BLaER1 treated with 17β-estradiol and CSF1 and Interleukin-3, amounts not matched to agents 10 nM and 100 nM (cell line): Measurements from ENCODE around the gene ERFL.

Source experiments
- H3K27ac ChIP-seq, 11 experiments: shearing (Covaris generic); formaldehyde crosslinking; 2 replicates each; pipeline ENCODE4 v1.8.1; 2022
- H3K27me3 ChIP-seq, 11 experiments: shearing (Covaris generic); formaldehyde crosslinking; 2 replicates each; pipeline ENCODE4 v1.8.1; 2022
- H3K36me3 ChIP-seq, 11 experiments: shearing (Covaris generic); formaldehyde crosslinking; 2 replicates each; pipeline ENCODE4 v1.8.1; 2022
- H3K4me1 ChIP-seq, 10 experiments: shearing (Covaris generic); formaldehyde crosslinking; 2 replicates each; pipeline ENCODE4 v1.8.1; 2022
- H3K4me2 ChIP-seq, 11 experiments: shearing (Covaris generic); formaldehyde crosslinking; 2 replicates each; pipeline ENCODE4 v1.8.1; 2022
- H3K4me3 ChIP-seq, 10 experiments: shearing (Covaris generic); formaldehyde crosslinking; 2 replicates each; pipeline ENCODE4 v1.8.1; 2022
- H3K9ac ChIP-seq, 11 experiments: shearing (Covaris generic); formaldehyde crosslinking; 2 replicates each; pipeline ENCODE4 v1.8.1; 2022
- H3K9me3 ChIP-seq, 11 experiments: shearing (Covaris generic); formaldehyde crosslinking; replicated peaks in 1 of 11; 2 replicates each; pipeline ENCODE4 v1.8.1; 2022
- H4K20me1 ChIP-seq, 11 experiments: shearing (Covaris generic); formaldehyde crosslinking; 2 replicates each; pipeline ENCODE4 v1.8.1; 2022
- Cebpa-rat ChIP-seq, 11 experiments: shearing (Covaris generic); IDR thresholded peaks; 2 replicates each; pipeline ENCODE4 v1.8.1; 2022

The ERFL gene

DNA sequence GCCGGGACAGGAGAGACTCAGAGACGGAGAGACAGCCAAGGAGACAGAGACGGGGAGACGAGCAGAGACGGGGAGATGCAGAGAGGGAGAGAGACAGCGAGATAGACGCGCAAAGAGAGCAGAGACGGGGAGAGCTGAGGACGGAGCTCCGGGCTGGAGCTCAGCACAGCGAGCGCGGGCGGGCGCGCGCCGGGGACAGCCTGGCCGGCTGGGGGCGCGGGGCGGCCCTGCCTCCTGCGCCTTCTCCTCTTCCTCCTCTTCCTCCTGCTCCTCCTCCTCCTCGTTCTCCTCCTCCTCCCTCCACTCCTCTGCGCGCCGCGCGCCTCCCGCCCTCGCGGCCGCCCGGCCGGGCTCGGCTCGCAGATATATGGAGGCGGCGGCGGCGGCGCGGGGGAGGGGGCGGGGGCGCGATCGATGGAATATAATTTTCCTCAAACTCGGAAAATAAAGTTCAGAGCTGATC is at the start of gene ERFL:
Gene ERFL (minus strand): TSS at position 229 of the 463 bp plus-strand sequence. CDS start 15,530 bp downstream, outside the sequence.
- TF ChIP-seq Cebpa-rat (IDR thresholded peaks at IDR 0.05) = no peak
- peaks cover 68 to 82% (median 71%) of the 10 kb centered on the region in 11 experiments for H3K27me3 ChIP-seq
- peak within 1 kb of the TSS; percentile 56 to 73 (median 69); a peak in 20 of 22 replicates for H3K9ac ChIP-seq
- H3K4me2 ChIP-seq = peak within 1 kb of the TSS; percentile 83 to 99 (median 97)
- H3K4me3 ChIP-seq = peak within 1 kb of the TSS; percentile 54 to 75 (median 64)
- H3K9me3 ChIP-seq = no peaks in the 10 kb centered on the region
- H3K4me1 ChIP-seq = peaks cover 26 to 54% (median 43%) of the 10 kb centered on the region in 10 experiments
- no peaks in the 10 kb centered on the region for H3K36me3 ChIP-seq
- peaks cover 0 to 24% (median 5%) of the 10 kb centered on the region in 11 experiments; a peak in 10 of 22 replicates for H4K20me1 ChIP-seq
- no peak within 1 kb of the TSS for H3K27ac ChIP-seq

DNA sequence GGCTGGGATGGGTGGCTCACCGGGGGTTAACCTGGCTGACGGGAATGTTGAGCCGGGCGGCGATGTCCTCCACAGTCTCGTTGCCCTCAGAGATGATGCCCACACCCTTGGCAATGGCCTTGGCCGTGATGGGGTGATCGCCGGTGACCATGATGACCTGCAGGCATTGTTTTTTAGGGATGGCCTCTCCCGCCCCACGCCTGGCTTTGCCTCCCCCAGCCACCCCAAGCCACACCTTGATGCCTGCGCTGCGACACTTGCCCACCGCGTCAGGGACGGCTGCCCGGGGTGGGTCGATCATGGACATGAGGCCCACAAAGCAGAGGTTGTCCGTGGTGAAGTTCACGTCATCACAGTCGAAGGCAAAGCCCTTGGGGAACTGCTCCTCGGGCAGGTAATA is 49.7 kb upstream of the ERFL start:
- no peak for TF ChIP-seq Cebpa-rat (IDR thresholded peaks at IDR 0.05)
- H3K4me2 ChIP-seq = no peak overlapping the region
- no peak overlapping the region for H3K4me3 ChIP-seq
- H3K27ac ChIP-seq = no peak overlapping the region
- H3K9ac ChIP-seq = no peak overlapping the region
- H4K20me1 ChIP-seq = peaks cover 0 to 7% (median 0%) of the 10 kb centered on the region in 11 experiments; a peak in 6 of 22 replicates
- H3K9me3 ChIP-seq = no peaks in the 10 kb centered on the region
- H3K27me3 ChIP-seq = no peaks in the 10 kb centered on the region
- H3K36me3 ChIP-seq = peaks cover 0 to 98% (median 96%) of the 10 kb centered on the region in 11 experiments; a peak in 16 of 22 replicates
- H3K4me1 ChIP-seq = peaks cover 0 to 8% (median 0%) of the 10 kb centered on the region in 10 experiments; a peak in 2 of 20 replicates

DNA sequence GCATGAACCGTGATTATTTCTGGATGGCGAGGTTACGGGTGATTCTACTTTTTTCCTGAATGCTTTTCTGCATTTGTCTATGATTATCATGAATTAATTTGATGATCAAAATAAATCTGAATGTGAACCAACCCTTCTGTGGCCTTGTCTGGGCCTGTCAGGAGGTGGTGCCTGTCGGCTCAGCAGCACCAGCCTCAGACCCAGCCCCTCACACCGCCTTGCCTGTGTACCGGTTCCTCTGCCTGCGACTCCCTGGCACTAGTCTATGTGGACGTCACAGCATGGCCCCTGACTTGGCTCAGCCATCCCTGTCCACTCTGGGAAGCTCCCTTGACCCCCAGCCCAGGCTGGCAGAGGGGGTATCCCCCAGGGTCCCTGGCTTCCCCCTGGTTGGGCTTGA is 46.4 kb upstream of the ERFL start:
- no peak for TF ChIP-seq Cebpa-rat (IDR thresholded peaks at IDR 0.05)
- Histone ChIP-seq H4K20me1 (peaks cover 0 to 4% (median 0%) of the 10 kb centered on the region in 11 experiments; a peak in 5 of 22 replicates), H3K36me3 (peaks cover 0 to 97% (median 93%) of the 10 kb centered on the region in 11 experiments; a peak in 16 of 22 replicates), H3K4me3 (no peak overlapping the region), H3K4me2 (no peak overlapping the region), H3K27ac (no peak overlapping the region), H3K4me1 (peaks cover 0 to 8% (median 0%) of the 10 kb centered on the region in 10 experiments; a peak in 2 of 20 replicates), H3K9ac (no peak overlapping the region), H3K27me3 (no peaks in the 10 kb centered on the region), H3K9me3 (no peaks in the 10 kb centered on the region)

DNA sequence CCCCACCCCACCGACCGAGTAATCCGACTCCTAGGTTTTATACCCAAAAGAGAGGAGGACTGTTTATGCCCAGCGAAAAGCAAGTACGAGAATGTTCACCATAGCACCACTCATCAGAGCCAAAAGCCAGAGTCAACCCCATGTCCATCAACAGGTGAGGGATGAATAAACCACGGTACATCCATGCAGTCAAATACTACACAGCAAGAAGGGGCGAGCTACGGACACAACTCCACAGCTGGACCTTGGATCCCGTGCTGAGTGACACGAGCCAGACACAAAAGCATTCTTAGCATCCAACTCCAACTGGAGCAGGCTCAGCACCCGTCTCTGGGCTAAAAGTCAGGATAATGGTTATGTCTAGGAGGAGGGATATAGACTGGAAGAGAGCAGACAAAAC is 43.1 kb upstream of the ERFL start:
- Histone ChIP-seq H3K9ac (no peak overlapping the region), H4K20me1 (no peaks in the 10 kb centered on the region; a peak in 5 of 22 replicates), H3K4me2 (no peak overlapping the region), H3K4me3 (no peak overlapping the region), H3K27me3 (no peaks in the 10 kb centered on the region), H3K36me3 (peaks cover 0 to 96% (median 90%) of the 10 kb centered on the region in 11 experiments; a peak in 16 of 22 replicates), H3K9me3 (no peaks in the 10 kb centered on the region), H3K27ac (no peak overlapping the region), H3K4me1 (peaks cover 0 to 8% (median 0%) of the 10 kb centered on the region in 10 experiments; a peak in 2 of 20 replicates)
- no peak for TF ChIP-seq Cebpa-rat (IDR thresholded peaks at IDR 0.05)

DNA sequence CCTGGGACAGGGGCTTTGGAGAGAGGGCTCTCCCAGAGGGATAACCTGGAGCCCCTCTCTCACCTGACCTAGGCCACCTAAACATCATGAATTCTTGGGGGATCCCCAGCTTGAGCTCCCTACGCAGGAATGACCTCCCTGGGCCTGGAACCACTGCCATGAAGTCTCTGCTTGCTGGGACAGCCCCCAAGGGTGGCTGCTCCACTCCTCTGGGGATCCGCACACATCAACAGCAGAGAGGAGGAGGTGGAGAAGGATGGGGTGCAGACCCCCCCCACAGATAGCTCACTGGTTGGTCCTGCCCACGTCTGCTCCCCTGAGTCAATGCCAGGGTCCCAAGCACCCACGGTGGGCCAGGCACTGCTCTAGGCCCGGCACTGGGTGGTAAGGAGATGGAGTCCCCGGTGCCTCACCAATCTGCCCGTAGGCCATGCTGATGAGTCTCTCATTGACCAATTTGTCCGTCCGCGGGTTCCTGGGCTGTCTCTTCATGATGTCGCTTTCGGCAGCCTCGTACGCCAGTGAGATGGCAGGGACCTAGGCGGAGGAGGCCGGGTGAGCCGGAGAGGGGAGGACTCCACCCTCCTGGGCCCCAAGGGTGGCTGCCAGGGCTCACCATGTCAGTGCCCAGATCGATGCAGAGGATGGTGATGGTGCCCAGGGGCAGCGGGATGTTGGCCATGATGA is 41.7 kb upstream of the ERFL start:
- H3K9ac ChIP-seq = peak overlapping the region in 1 of 11 experiments; percentile 13; a peak in 1 of 22 replicates
- peaks cover 0 to 96% (median 88%) of the 10 kb centered on the region in 11 experiments; a peak in 16 of 22 replicates for H3K36me3 ChIP-seq
- no peak overlapping the region for H3K4me2 ChIP-seq
- no peaks in the 10 kb centered on the region; a peak in 4 of 22 replicates for H4K20me1 ChIP-seq
- H3K9me3 ChIP-seq = no peaks in the 10 kb centered on the region
- no peaks in the 10 kb centered on the region for H3K27me3 ChIP-seq
- H3K4me3 ChIP-seq = no peak overlapping the region
- no peak overlapping the region; a peak in 1 of 22 replicates for H3K27ac ChIP-seq
- peaks cover 0 to 8% (median 0%) of the 10 kb centered on the region in 10 experiments; a peak in 2 of 20 replicates for H3K4me1 ChIP-seq
- no peak for TF ChIP-seq Cebpa-rat (IDR thresholded peaks at IDR 0.05)

DNA sequence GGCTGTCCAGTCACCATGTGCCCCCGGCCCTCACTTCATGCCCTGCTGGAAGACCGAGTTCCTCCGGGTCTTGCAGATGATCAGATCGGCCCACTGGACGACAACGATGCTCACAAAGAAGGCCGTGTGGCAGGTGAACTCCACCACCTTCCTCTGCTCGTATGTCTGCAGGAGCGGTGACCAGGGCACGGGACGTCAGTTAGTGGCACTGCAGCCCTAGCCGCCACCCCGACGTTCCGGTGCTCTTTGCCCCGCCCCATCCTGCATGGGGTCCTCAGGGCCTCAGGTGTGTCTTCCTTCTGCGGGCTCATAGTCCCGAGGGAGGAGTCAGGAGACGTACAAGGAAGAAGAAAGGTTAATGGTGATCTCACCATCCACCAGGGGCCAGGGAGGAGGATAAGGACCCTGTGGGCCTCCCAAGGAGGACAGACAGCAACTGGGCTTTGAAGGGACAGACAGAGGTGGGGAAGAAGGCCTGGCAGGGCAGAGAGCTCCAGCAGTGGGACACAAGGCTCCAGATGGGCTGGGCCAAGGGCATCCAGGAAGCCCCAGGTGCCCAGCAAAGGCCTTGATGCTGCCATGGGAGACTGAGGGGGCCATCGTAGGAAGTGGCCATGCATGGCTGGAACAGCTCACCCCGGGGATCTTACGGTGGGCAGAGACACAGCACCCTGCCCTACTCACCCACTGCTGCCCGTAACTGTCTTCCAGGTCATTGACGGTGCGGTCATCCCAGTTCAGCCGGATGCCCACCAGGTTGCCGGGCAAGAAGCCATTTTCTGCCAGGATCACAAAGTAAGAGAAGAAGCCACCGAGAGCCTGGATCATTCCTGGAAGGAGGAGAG is 40.7 kb upstream of the ERFL start:
- Histone ChIP-seq H3K27ac (no peak overlapping the region; a peak in 1 of 22 replicates), H3K36me3 (peaks cover 0 to 87% (median 79%) of the 10 kb centered on the region in 11 experiments; a peak in 16 of 22 replicates), H3K9ac (peak overlapping the region in 4 of 11 experiments; percentile 5 to 18 (median 14); a peak in 2 of 22 replicates), H3K4me1 (peaks cover 0 to 8% (median 0%) of the 10 kb centered on the region in 10 experiments; a peak in 2 of 20 replicates), H3K9me3 (no peaks in the 10 kb centered on the region), H4K20me1 (no peaks in the 10 kb centered on the region; a peak in 1 of 22 replicates), H3K4me3 (no peak overlapping the region), H3K27me3 (no peaks in the 10 kb centered on the region), H3K4me2 (no peak overlapping the region)
- no peak for TF ChIP-seq Cebpa-rat (IDR thresholded peaks at IDR 0.05)

DNA sequence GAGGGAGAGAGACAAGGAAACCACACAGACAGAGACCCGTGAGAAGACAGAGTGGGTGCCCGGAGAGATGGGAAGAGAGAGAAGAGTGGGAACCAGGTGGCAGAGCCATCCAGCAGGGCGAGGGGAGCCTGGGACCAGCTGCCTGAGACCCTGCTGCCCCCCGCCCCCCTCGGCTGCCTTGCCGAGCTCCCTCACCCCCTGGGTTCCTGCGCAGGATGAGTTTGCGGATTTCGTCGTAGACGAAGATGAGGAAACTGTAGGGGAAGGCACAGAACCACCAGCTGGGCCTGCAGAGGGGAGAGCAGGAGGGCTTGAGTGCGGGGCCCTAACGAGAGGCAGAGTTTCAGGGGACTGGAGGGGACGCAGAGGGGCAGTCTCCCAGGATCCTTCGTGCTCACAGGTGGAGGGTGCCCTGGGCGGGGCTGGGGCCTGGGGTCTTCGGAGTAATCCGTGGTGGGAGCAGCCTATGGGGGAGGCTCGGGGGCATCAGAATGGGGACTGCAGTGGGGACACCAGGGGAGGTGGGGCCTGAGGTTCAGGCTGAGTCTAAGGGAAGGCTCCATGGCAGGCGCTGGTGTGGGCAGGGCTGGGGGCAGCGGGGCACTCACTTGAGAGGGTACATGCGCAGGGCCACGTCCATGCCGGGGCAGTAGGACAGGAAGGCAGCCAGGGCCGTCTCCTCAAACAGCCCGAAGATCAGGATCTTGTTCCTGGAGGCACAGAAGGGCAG is 39.0 kb upstream of the ERFL start:
- no peak for TF ChIP-seq Cebpa-rat (IDR thresholded peaks at IDR 0.05)
- peaks cover 0 to 73% (median 65%) of the 10 kb centered on the region in 11 experiments; a peak in 16 of 22 replicates for H3K36me3 ChIP-seq
- no peaks in the 10 kb centered on the region; a peak in 1 of 22 replicates for H4K20me1 ChIP-seq
- no peak overlapping the region for H3K4me2 ChIP-seq
- H3K4me3 ChIP-seq = no peak overlapping the region
- peaks cover 0 to 10% (median 0%) of the 10 kb centered on the region in 10 experiments; a peak in 2 of 20 replicates for H3K4me1 ChIP-seq
- no peaks in the 10 kb centered on the region for H3K27me3 ChIP-seq
- 0 out of 22 replicates have a peak overlapping the region, but pooled peaks of 1 of the 11 experiments have one; percentile 44 for H3K9ac ChIP-seq
- no peak overlapping the region for H3K27ac ChIP-seq
- H3K9me3 ChIP-seq = no peaks in the 10 kb centered on the region

DNA sequence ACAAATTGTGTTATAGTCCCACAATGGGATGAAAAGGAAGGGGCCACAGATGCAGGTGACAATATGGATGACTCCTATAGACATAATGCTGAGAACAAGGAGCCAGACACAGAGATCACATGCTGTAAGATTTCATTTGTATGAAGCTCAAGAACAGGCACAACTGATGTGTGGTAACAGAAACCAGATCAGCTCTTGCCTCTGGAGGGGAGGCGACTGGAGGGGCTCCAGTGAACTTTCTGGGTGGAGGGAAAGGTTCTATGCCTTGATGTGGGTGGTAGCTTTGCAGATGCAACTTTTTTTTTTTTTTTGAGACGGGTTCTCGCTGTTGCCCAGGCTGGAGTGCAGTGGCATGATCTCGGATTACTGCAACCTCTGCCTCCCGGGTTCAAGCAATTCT is 36.9 kb upstream of the ERFL start:
- Histone ChIP-seq H3K36me3 (peaks cover 0 to 52% (median 45%) of the 10 kb centered on the region in 11 experiments; a peak in 16 of 22 replicates), H3K4me1 (peaks cover 0 to 15% (median 10%) of the 10 kb centered on the region in 10 experiments; a peak in 12 of 20 replicates), H3K9me3 (no peaks in the 10 kb centered on the region), H3K4me2 (no peak overlapping the region), H3K27me3 (no peaks in the 10 kb centered on the region), H3K9ac (no peak overlapping the region), H3K27ac (no peak overlapping the region), H3K4me3 (no peak overlapping the region), H4K20me1 (no peaks in the 10 kb centered on the region; a peak in 1 of 22 replicates)
- no peak for TF ChIP-seq Cebpa-rat (IDR thresholded peaks at IDR 0.05)
